ENCODE results near the gene ZNF446.

ZNF446 gene

GRCh38 chr19:58479736-58480480 is 3.8 kb downstream of the ZNF446 start:
- no peak for ATAC-seq (ENCODE audit: insufficient read depth, low read depth)
- no peak for DNase-seq
- H3K9me3 ChIP-seq (ENCODE audit: insufficient read depth, low read length, severe bottlenecking) = no peaks in the 10 kb centered on the region
- no peak overlapping the region for H3K4me2 ChIP-seq (ENCODE audit: insufficient read depth, low read length)
- H2AFZ ChIP-seq (ENCODE audit: low read depth, low read length) = no peak overlapping the region
- no peak for TF ChIP-seq EZH2 (IDR thresholded peaks at IDR 0.05; ENCODE audit: borderline replicate concordance, low read depth, low read length, severe bottlenecking)
- no peak for TF ChIP-seq CTCF (IDR thresholded peaks at IDR 0.05; ENCODE audit: borderline replicate concordance, extremely low read depth, low read length, poor library complexity, severe bottlenecking)
- no peak overlapping the region for H3K4me3 ChIP-seq (ENCODE audit: low read depth in 1 of 2, low read length in 2 of 2)
- H3K36me3 ChIP-seq (ENCODE audit: insufficient read depth, low read length) = peaks cover 24% of the 10 kb centered on the region
- no peak overlapping the region for H3K9ac ChIP-seq (ENCODE audit: low read depth, low read length)
- H3K4me1 ChIP-seq (ENCODE audit: insufficient read depth, low read length) = peaks cover 25% of the 10 kb centered on the region
- no peaks in the 10 kb centered on the region for H4K20me1 ChIP-seq (ENCODE audit: insufficient read depth, low read length)
- no peaks in the 10 kb centered on the region for H3K27me3 ChIP-seq (ENCODE audit: insufficient read depth, low read length, poor library complexity)
- 0 out of 2 replicates have a peak, but pooled peaks cover 8% of the 10 kb centered on the region for H3K79me2 ChIP-seq (ENCODE audit: insufficient read depth, low read length)
- no peak overlapping the region for H3K27ac ChIP-seq (ENCODE audit: low read length)

- no peaks in the 10 kb centered on the region for H4K20me1 ChIP-seq (ENCODE audit: insufficient read depth, low read length)
- 0 out of 2 replicates have a peak, but pooled peaks cover 8% of the 10 kb centered on the region for H3K79me2 ChIP-seq (ENCODE audit: insufficient read depth, low read length)
- ATAC-seq (ENCODE audit: insufficient read depth, low read depth) = no peak
- no peak overlapping the region for H2AFZ ChIP-seq (ENCODE audit: low read depth, low read length)
- no peak for DNase-seq
- H3K4me2 ChIP-seq (ENCODE audit: insufficient read depth, low read length) = no peak overlapping the region
- H3K4me3 ChIP-seq (ENCODE audit: low read depth in 1 of 2, low read length in 2 of 2) = no peak overlapping the region
- H3K27ac ChIP-seq (ENCODE audit: low read length) = no peak overlapping the region
- H3K36me3 ChIP-seq (ENCODE audit: insufficient read depth, low read length) = peaks cover 24% of the 10 kb centered on the region
- no peaks in the 10 kb centered on the region for H3K9me3 ChIP-seq (ENCODE audit: insufficient read depth, low read length, severe bottlenecking)
- peaks cover 19% of the 10 kb centered on the region for H3K4me1 ChIP-seq (ENCODE audit: insufficient read depth, low read length)
- H3K9ac ChIP-seq (ENCODE audit: low read depth, low read length) = no peak overlapping the region
- TF ChIP-seq EZH2 (IDR thresholded peaks at IDR 0.05; ENCODE audit: borderline replicate concordance, low read depth, low read length, severe bottlenecking) (no peak), CTCF (IDR thresholded peaks at IDR 0.05; ENCODE audit: borderline replicate concordance, extremely low read depth, low read length, poor library complexity, severe bottlenecking) (no peak)
- no peaks in the 10 kb centered on the region for H3K27me3 ChIP-seq (ENCODE audit: insufficient read depth, low read length, poor library complexity)
Measured at GRCh38 chr19:58480481-58480830, 4.3 kb downstream of the ZNF446 start.

GRCh38 chr19:58480831-58481230 is 4.7 kb downstream of the ZNF446 start:
- no peak overlapping the region for H3K4me3 ChIP-seq (ENCODE audit: low read depth in 1 of 2, low read length in 2 of 2)
- H3K4me2 ChIP-seq (ENCODE audit: insufficient read depth, low read length) = no peak overlapping the region
- H3K79me2 ChIP-seq (ENCODE audit: insufficient read depth, low read length) = 0 out of 2 replicates have a peak, but pooled peaks cover 8% of the 10 kb centered on the region
- H3K27me3 ChIP-seq (ENCODE audit: insufficient read depth, low read length, poor library complexity) = no peaks in the 10 kb centered on the region
- no peaks in the 10 kb centered on the region for H3K9me3 ChIP-seq (ENCODE audit: insufficient read depth, low read length, severe bottlenecking)
- no peak for ATAC-seq (ENCODE audit: insufficient read depth, low read depth)
- H3K9ac ChIP-seq (ENCODE audit: low read depth, low read length) = no peak overlapping the region
- no peaks in the 10 kb centered on the region for H4K20me1 ChIP-seq (ENCODE audit: insufficient read depth, low read length)
- no peak overlapping the region for H3K27ac ChIP-seq (ENCODE audit: low read length)
- H3K4me1 ChIP-seq (ENCODE audit: insufficient read depth, low read length) = peaks cover 18% of the 10 kb centered on the region
- DNase-seq = no peak
- H3K36me3 ChIP-seq (ENCODE audit: insufficient read depth, low read length) = peaks cover 24% of the 10 kb centered on the region
- TF ChIP-seq EZH2 (IDR thresholded peaks at IDR 0.05; ENCODE audit: borderline replicate concordance, low read depth, low read length, severe bottlenecking) (no peak), CTCF (IDR thresholded peaks at IDR 0.05; ENCODE audit: borderline replicate concordance, extremely low read depth, low read length, poor library complexity, severe bottlenecking) (no peak)
- H2AFZ ChIP-seq (ENCODE audit: low read depth, low read length) = no peak overlapping the region

All from DND-41 (cell line).